CD4-positive, alpha-beta T cell treated with Interleukin-4 for 4 hours (primary cell): ENCODE data around the gene BMAL1.
"Not testable (repeated sequence)": the region's sequence is repeated elsewhere in the genome, so short reads cannot be mapped to it uniquely, and the experiment has no call there.

Source experiments
- DNase-seq: peaks from one replicate; pipeline ENCODE4 v3.0.0-alpha.2; 2020

The BMAL1 gene

DNA sequence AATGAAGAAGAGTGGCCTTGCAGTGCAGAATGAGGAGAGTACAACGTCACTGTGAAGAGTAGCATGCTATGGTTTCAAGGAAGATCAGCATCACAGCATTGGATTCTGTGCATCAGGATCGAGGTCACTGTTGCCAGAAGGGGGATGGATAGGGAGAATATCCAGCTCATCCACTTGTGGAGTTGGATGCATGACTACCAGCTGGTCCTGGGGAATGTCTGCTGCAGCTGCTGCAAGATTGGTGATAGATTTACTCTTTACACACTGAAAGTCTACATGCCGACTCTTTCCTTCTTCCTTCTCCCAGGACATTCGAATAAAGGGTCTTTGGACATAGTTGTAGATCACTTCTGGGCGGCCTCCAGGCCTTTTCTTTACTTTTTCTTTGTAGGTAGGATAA lies 111.2 kb downstream of the BMAL1 start:
- DNase-seq, result no peak

DNA sequence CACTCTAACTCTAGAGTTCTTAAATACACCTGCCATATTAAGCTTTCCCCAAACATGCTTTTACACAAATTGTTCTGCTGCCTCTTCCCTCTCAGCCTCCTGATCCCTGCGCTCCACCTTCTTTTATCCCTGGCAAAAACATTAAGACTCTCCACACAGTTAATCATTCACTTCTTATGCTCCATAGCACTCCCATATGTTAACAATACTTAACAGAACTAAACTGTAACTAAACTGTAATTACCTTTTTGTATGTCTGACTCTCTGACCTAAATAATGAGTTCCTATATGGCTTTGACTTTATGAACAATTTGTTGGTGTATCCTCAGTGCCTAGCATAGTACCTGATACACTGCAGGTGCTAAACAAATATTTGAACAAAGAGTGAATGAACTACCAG lies 113.6 kb downstream of the BMAL1 start:
- no peak for DNase-seq

DNA sequence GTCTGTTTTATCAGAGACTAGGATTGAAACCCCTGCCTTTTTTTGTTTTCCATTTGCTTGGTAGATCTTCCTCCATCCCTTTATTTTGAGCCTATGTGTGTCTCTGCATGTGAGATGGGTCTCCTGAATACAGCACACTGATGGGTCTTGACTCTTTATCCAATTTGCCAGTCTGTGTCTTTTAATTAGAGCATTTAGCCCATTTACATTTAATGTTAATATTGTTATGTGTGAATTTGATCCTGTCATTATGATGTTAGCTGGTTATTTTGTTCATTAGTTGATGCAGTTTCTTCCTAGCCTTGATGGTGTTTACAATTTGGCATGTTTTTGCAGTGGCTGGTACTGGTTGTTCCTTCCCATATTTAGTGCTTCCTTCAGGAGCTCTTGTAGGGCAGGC lies 120.7 kb downstream of the BMAL1 start:
- DNase-seq, result not testable (repeated sequence)

- no peak for DNase-seq
Observed at GRCh38 chr11:13405220-13405619, 127.6 kb downstream of the BMAL1 start.

DNA sequence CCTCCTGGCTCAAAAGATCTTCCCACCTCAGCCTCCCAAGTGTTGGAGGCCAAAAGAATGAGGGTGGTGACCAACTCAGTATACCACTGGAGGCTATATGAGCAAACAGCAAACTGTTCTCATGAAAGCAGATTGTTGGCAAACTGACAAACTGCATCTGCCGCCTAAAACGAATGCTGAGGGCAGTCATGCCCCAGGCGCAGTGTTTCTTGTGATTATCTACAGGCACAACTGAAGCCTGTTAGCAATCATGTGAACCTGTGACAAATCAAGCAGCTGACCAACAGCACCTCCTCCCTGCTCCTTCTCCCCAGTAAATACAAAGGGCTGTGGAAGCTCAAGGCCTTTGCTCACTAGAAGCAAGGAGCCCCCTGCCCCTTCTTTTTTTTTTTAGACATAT lies 137.6 kb downstream of the BMAL1 start:
- no peak for DNase-seq

DNA sequence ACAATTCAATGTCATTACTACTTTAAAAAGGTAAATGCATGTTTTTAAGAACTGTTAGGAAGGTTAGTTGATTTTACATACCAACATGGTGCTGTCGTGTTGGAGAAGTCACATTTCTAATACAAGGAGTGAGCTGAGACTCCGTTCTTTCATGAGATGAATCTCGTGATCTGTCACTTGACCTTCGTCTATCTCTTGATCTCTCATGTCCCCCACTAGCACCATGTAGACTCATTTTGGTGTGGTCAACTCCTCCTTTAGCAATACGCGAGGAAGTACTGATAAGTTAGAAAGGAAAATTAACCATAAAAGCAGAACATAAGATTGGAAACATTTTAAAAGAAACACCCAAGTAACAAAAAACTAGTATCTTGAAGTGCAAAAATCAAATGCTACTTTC lies 144.0 kb downstream of the BMAL1 start:
- no peak for DNase-seq

DNA sequence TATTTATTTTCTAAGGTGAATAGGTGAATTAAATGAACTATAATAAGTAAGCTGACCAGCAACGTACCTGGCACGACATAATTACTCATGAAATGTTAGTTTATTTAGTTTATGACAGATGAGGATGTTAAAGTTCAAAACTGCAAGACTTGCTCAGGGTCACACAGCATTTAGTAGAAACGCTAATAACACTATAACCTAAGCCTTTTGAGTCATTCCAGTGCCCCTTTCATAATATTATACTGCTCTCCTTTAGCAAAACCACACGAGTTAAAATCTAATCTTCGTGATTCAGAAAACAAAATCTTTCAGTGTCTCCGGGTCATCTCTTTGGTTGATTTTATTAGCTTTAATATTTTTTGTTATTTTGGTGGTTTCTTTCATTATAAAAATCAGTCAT lies 145.8 kb downstream of the BMAL1 start:
- DNase-seq, result no peak

DNA sequence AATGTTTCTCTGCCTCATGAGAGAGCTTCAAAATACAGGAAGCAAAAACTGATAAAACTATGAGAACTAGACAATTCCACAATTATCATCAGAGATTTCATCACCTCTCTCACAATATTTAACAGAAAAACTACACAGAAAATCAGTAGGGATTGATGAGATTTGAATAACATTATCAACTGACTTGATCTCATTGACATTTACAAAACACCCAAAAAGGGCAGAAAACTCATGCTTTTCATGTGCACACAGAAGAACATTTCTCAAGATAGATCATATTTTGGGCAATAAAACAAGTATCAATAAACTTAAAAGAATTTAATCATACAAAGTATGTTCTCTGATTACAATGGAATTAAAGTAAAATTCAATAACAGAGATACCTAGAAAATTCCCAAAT lies 149.8 kb downstream of the BMAL1 start:
- DNase-seq, result no peak

DNA sequence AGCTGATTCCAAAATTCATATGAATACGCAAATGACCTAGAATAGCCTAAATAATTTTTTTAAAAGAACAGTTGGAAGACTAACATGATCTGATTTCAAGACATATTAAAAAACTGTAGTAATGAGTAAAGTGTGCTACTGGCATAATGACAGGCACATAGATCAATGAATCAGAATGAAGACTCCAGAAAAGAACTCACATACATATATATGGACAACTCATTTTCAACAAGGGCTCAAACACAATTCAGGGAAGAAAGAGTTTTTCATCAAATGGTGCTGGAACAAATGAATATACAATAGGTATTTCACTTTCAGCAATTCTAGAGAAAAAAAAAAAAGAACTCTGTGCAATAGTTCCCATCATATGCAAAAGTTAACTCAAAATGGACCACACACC lies 151.7 kb downstream of the BMAL1 start:
- no peak for DNase-seq

DNA sequence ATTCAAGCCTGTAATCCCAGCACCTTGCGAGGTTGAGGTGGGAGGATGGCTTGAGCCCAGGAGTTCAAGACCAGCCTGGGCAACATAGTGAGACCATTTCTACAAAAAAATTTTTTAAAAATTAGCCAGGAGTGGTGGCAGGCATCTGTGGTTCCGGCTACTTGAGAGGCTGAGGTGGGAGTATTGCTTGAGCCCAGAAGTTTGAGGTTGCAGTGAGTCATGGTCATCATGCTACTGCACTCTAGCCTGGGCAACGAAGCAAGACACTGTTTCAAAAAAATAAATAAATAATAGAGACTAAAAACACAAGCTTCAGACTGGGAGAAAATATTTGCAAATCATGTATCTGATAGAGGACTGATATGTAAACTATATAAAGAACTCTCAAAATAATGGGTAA lies 152.2 kb downstream of the BMAL1 start:
- no peak for DNase-seq

GRCh38 chr11:13433437-13433836 lies 155.8 kb downstream of the BMAL1 start:
- no peak for DNase-seq

DNA sequence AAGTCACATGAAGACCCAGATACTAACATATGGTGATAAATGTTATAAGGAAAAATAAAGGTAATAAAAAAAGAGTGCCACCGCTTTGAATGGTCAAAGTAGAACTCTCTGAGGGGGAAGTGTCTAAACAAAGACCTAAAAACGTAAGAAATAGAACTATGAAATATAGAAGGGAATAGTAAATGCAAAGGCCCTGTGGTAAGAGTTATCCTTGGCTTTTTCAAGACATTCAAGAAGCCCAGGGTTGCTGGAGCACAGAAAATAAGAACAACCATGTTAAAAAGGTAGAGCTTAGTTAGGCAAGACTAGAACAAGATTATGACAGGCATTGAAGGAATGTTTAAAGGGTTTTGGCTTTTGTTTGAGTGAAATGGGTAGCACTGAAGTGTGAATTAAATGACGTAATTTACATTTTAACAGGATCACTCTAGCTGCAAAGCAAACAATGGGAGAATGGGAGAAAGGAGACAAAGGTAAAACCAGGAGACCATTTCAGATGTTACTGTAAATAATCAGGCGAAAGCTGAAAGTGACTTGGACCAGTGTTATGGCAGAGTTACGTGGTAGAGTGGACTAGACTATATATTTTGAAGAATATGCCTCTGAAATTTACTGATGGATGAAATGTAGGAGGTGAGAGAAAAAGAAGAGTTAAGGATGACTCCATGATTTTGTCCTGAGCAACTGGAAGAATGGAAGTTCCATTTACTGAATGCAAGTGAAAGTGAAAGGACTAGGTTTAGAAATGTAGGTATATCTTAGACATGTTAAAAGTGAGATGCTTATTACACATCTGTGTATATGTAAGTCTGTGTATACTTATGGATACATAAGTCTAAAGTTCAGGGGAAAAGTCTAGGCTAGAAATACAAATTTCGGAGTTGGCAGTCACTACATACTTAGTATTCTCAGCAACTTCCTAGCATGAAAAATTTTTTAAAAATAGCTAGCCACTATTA lies 156.9 kb downstream of the BMAL1 start:
- no peak for DNase-seq

DNA sequence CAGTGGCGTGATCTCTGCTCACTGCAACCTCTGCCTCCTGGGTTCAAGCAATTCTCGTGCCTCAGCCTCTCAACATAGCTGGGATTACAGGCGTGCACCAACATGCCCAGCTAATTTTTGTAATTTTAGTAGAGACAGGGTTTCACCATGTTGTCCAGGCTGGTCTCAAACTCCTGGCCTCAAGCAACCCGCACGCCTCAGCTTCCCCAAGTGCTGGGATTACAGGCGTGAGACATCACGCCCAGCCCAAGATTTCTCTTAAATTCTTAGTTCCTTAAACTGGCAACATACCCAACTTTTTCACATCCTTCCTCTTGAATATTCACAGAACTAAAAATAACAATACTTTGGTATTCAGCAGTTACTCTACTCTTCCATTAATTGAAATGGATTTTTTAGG lies 159.2 kb downstream of the BMAL1 start:
- DNase-seq, result not testable (repeated sequence)
